GM19025 (cell line): Measurements from ENCODE around the gene ADH5.
A peak's percentile ranks its signal among the peaks of the same experiment; 100 is the strongest.
"Not testable (repeated sequence)": the region's sequence is repeated elsewhere in the genome, so short reads cannot be mapped to it uniquely, and the experiment has no call there.

Experiments used
- ATAC-seq: cut with Tn5 transposase; IDR thresholded peaks from one replicate; pipeline ENCODE4 v1.9.1; 2021; ENCODE audit warnings: mild to moderate bottlenecking, low read depth, moderate library complexity; ENCODE audit not compliant: unreplicated experiment

The ADH5 gene

DNA sequence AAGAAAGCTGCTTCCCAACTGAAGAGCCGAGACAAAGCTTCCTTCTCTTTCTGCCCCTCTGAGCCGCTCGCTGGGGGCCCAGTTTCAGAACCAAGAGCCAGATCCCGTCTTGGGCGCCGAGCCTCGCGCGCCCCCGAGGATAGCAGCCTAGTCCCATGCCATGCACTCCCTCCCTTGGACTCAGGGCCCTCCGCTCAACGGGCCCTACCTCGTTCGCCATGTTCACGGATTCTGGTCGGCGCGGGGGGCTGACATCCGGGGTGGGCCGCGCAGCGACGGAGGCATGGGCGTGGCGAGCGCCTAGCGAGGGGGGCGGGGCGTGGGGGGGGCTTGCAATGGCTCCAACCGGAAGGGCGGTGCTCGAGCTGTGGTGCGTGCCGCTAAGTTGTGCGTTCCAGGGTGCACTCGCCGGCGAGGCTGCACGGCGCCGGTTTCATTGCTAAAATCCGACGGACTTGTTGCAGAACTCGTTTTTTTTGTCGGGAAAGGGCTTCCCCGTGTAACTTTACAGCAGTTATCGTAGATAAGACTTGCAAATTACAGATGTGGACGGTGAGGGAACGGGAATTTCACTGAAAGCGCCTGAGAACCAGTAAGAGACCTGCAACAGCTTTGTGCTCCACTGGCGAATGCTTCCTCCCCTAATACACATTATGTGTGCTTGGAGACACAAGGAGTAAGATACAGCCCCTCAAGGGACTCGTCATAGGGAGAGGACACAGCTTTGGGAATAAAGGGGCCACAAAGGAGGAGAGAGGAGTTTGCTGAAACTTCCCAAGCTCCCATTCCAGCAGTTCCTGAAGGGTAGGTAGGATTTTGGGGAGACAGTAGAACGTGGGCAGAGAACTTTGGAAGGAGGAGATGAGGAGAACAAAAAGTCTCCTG is at the start of gene ADH5:
TSS of gene ADH5 (minus strand) at position 308 of the 885 bp plus-strand sequence. CDS start at position 220, 88 bp downstream.
- peak; percentile 88 for ATAC-seq

GRCh38 chr4:99136329-99136728 is 47.7 kb upstream of the ADH5 start:
- no peak for ATAC-seq

- ATAC-seq, result no peak
Observed at GRCh38 chr4:99135541-99136162, 47.1 kb upstream of the ADH5 start.

- ATAC-seq, result no peak
Observed at GRCh38 chr4:99134586-99134985, 46.0 kb upstream of the ADH5 start.

DNA sequence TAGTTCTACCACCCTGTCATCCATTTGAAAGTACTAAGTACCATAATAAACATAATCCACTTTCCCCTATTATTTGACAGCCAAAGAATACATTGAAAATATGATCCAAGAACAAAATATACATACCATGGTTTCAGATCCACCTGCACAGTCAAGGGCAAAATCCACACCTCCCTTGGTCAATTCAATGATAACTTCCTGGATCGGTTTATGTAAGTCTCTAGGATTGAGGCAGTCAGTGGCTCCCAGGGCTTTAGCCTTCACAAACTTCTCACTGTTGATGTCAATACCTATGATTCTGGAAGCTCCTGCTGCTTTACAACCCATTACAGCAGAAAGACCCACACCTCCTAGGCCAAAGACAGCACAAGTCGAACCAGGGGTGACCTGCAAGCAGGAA is 42.8 kb upstream of the ADH5 start:
- ATAC-seq, result no peak

- no peak for ATAC-seq
Observed at GRCh38 chr4:99126376-99126775, 37.8 kb upstream of the ADH5 start.

DNA sequence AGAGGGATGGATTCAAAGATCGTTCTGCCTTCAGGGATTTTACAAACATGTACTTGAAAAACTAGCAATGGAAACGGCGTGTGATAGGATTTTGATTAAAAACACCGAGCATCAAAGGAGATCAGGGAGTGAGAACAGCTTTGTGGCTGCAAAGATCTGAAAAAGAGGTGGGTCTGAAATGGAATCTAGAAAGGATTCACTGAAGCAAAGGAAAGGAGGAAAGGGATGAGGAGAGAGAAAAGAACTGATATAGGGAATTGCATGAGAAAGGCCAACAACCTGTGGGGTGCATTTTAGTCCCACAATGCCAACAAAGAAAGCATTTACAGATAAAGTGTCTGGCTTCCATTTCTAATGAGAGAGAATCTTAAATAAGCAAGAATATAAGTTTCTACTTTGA is 32.4 kb upstream of the ADH5 start:
- no peak for ATAC-seq

DNA sequence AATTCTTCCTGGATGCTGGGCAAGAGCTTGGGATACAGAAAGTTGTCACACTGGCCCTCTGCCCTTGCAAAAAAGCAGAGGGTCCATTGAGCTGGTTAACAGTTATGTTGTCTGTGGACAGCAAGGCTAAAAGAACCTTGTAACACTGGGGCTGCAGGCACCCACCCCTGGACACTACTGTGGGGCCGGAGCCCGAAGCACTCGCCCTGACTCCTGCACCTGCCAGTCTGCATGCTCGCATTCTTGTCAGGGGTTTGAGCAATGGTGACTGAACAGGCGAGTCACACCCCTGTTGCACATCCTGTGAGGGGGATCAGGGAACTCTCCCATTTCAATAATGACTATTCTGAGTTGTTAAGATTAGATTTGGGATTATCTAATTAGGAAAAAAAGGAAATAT is 31.9 kb upstream of the ADH5 start:
- no peak for ATAC-seq

DNA sequence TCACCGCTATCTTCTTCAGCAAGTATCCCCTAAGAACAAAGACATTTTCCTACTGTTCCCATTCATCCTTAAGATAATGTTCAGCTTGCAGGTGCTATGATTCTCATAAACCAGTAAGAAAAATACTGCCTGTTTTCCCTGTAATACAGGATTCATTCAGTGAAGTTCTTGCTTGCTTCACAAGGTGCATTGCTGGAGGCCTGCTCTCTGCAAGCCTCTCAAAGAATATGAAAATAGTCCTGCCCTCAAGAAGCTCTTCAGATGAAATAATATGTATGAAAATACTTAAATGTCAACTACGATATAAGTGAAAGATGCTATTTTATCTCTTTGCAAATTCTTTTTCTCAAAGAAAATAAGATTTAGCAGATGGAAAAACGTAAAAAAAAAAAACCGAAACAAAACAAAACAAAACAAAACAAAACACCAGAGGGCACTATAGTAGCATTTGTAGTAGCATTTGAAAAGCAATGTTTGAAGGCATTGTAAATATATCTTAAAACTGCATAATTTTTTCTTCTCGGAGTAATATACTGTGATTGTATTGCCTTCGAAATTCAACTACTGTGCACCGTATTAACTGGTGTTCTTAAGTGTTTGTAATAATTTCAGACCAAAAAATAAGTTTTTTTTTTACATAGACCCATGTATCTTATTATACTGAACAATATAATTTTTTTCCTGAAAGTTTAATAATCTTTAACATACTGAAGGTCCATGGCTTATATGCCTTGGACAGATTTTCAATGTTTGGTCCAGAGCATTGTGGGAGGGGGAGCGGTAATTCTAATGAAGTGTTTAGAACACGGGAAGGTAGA is 29.5 kb upstream of the ADH5 start:
- ATAC-seq, result no peak

DNA sequence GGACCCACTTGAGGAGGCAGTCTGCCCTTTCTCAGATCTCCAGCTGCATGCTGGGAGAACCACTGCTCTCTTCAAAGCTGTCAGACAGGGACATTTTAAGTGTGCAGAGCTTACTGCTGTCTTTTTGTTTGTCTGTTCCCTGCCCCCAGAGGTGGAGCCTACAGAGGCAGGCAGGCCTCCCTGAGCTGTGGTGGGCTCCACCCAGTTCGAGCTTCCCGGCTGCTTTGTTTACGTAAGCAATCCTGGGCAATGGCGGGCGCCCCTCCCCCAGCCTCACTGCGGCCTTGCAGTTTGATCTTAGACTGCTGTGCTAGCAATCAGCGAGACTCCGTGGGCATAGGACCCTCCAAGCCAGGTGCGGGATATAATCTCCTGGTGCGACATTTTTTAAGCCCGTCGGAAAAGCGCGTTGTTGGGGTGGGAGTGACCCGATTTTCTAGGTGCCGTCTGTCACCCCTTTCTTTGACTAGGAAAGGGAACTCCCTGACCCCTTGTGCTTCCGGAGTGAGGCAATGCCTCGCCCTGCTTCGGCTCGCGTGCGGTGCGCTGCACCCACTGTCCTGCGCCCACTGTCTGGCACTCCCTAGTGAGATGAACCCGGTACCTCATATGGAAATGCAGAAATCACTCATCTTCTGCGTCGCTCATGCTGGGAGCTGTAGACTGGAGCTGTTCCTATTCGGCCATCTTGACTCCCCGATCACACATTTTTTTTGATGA is 28.7 kb upstream of the ADH5 start:
- not testable (repeated sequence) for ATAC-seq

GRCh38 chr4:99109286-99109685 is 20.7 kb upstream of the ADH5 start:
- not testable (repeated sequence) for ATAC-seq

GRCh38 chr4:99104153-99104552 is 15.6 kb upstream of the ADH5 start:
- no peak for ATAC-seq

DNA sequence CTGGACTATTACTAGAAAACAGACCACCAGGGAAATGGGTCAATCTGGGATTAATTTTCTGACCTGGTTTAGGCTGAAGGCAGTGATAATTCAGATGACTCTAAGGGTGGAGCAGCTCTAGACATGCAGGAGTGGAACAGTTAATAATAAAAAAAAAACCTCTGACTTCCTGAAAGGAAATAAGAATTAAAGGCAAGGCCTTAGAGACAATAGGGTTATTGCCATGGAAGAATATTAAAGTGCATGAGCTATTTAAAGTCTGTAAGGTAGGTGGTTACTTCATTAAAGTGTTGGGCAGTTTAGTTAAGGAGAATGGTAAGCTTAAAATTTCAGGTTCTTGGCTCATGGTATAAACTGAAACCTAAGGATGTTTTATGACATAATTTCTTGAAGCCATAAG is 14.6 kb upstream of the ADH5 start:
- no peak for ATAC-seq

- ATAC-seq, result no peak
Observed at GRCh38 chr4:99102634-99103033, 14.0 kb upstream of the ADH5 start.

DNA sequence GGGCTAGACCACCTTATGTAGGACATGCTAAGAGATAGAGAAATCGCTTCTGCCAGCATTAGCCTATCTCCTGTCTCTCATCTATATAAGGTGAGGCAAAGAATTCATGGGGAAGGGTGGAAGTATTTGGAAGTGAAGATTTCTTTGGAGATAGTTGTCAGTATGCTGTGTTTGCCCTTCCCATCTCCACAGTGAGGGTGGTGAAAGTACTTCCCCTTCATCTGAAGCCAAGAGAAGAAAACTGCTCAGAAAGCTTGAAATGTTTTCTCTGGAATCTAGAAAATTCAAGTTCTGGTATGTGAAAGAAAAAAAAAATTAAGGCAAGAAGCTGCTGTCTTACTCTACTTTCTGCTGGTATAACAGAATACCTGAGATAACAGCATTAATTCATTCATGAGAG is 12.3 kb upstream of the ADH5 start:
- ATAC-seq, result no peak

DNA sequence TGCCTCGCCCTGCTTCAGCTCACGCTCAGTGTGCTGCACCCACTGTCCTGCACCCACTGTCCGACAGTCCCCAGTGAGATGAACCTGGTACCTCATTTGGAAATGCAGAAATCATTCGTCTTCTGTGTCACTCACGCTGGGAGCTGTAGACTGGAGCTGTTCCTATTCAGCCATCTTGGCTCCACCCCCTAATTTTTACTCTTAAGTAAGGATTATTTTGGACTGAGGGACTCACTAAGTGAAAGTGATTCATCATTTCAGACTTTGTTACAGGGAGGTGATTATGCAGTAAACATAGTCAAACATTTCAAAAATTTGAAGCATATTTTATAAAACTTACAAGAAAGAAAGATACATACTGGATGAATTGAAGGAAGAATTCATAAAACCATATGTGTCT is 11.2 kb upstream of the ADH5 start:
- not testable (repeated sequence) for ATAC-seq

GRCh38 chr4:99099311-99099710 is 10.7 kb upstream of the ADH5 start:
- no peak for ATAC-seq

- ATAC-seq, result not testable (repeated sequence)
Observed at GRCh38 chr4:99091841-99092240, 3.3 kb upstream of the ADH5 start.

DNA sequence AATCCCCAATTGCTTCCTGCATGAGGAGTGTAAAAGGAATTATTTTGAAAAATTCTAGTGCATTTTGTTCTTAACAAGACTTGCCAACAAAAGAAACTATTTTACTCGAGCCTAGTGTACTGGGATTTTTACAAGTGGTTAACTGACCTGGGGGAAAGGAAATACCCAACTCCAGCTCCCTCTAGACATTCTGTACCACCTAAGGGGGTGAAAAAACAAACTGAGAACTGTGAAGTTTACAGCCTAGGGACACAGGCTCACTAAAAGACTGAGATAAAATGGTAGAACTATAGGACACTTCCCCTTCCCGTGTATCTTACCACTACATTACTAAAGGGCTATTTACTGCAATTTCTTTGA is 2.6 kb upstream of the ADH5 start:
- ATAC-seq, result no peak

DNA sequence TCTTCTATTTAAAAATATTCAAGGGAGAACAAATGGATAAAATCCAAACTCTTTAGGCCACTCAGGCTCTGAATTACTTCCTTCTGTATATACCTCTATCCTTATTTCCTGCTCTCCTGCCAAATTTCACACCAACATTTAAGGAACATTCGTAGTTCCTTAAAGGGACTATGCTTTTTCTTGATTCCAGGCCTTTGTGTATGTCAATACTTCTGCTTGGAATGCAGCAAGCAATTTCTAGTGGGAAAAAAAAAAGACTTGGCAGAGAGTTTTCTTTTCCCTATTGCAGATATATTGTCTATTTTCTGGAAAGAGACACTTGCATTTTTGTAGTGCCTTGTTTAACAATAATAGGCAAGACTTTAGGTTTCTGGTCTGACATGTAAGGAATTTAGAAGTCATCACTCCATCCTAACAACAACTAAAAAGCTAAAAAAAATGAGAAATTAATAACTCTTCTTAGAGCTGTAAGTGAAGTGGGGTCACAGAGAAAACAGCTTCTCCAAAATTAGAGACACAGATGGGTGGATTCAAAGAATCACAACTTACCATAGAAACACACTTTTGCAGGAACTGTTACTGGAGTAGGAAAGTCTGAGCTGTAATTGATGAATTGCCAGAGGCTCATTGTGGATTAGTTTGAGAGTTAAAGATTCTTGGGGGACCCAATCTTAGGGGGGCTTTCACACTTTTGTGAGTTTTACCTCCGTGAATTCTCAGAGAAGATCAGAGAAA is 2.1 kb upstream of the ADH5 start:
- ATAC-seq, result no peak
